ENCODE results near the gene CRB2.

DNA sequence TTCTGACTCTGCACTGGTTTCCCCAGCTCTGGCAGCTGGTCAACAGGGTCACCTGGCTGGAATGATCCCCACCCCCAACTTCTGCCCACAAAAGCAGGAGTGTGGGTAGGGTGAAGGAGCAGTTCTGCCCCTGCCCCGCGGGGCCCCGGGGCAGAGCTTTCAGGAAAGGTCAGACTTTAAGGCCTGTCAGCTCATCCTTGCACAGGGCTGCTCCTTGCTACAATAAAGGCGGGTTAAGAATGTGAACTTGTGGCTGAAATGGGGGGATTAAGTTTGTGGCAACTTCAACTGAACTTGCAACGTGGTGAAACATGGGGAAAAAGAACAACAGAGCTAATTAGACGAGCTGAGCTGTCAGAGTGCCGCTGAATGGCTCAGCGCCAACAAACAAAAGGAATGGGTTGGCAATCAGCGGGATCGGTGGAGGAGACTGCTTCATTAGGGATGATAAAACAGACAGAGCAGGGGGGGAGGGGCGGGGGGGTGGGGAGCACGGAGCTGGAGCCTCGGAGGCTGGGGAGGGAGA, 50.8 kb downstream of the CRB2 start:
- TF ChIP-seq GATA3 (IDR thresholded peaks at IDR 0.05; ENCODE audit: low read depth, low read length) (no peak), GATA2 (IDR thresholded peaks at IDR 0.05; ENCODE audit: low read depth, low read length) (0 out of 2 replicates have a peak, but pooled peaks have one; percentile 18)
